G401.6 (cell line): Measurements from ENCODE around the gene LRRTM4.
"Not testable (repeated sequence)": the region's sequence is repeated elsewhere in the genome, so short reads cannot be mapped to it uniquely, and the experiment has no call there.

Experiments
- FAIRE-seq: peaks from 2 replicates; lab custom pipeline; 2012; peaks lifted over from hg19 to GRCh38; lab: Jason Lieb, UNC

LRRTM4 gene

DNA sequence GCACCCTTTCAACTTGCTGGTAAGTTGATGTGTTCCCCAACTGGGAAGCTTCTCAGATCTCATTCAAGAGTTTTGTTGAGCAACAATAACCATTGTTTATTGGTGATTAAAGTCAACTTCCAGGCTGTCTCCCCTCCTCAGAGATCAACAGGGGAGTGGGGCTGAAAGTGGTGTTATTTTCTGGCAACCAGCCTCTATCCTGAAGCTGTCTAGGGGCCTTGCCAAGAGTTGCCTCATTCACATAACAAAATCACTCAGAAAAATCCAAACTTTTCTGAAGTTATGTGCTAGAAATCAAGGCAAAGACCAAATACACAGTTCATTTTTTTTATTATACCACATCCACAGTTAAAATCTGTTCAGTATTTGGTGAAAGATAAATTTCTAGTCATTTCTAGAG, 788.4 kb downstream of the LRRTM4 start:
- FAIRE-seq, result no peak

DNA sequence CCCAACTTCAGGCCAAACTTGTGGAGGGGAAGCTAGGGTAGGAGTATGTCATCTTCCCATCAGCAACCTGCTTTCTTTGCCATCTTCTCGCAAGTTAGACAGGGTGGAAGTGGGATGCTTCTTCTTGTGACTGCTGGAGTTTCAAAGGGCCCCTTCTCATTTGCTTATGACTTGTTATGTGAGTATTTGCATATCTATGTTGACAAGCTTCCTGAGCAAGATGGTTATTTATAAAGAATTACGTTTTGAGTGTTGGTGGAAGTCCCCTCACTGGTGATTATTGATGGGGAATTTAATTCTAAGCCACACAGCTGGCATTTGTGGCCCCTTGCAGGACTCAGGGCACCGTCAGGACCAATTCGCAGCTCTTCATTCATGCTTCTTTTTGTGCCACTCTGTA, 791.0 kb downstream of the LRRTM4 start:
- no peak for FAIRE-seq

- FAIRE-seq, result no peak
Observed at GRCh38 chr2:76730021-76730420, 792.2 kb downstream of the LRRTM4 start.

DNA sequence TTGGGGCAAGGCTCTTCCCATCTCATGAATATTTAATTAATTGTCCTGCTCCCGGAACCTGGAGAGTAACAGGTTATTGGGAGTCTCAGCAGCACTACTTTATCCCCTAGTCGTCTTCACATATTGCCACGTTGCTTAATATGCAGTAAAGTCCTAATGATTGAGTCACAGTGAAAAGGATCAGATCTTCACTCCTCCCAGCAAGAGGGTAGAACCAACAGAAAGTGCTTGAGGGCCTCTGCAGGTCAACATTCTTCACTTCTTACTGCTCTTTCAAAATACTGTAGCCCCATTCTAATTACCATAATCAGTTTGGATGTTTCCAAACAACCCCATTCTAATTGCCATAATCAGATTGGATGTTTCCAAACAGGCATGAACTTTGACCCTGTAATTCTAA, 801.0 kb downstream of the LRRTM4 start:
- no peak for FAIRE-seq

GRCh38 chr2:76713312-76713711, 808.9 kb downstream of the LRRTM4 start:
- no peak for FAIRE-seq

DNA sequence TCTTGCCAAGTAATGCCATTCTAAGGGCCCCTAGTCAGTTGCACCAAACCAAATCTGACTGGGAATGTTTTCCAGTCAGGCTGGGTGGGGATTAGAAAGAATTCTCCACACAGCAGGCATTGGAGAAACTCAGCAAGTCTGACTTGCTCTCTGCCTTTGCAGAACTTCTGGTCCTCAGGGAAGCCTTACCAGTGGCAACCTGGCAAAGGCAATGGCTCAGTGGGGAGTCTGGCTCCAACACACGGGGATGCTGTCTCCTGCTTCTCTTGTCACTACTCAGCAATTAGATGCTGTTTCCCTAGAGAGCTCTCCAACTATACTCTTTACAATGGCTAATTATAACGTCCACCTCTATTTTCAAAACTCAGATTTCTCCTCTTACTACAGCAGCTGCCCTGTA, 810.7 kb downstream of the LRRTM4 start:
- no peak for FAIRE-seq

GRCh38 chr2:76700894-76701293, 821.3 kb downstream of the LRRTM4 start:
- FAIRE-seq, result no peak

GRCh38 chr2:76697998-76698713, 824.0 kb downstream of the LRRTM4 start:
- not testable (repeated sequence) for FAIRE-seq
